T follicular helper cell (primary cell): ENCODE results near the gene FAM210B.
A peak's percentile ranks its signal among the peaks of the same experiment; 100 is the strongest.
"Not testable (repeated sequence)": the region's sequence is repeated elsewhere in the genome, so short reads cannot be mapped to it uniquely, and the experiment has no call there.

Experiments
- DNase-seq: peaks from one replicate; pipeline ENCODE4 v3.0.0-alpha.2; 2020; ENCODE audit warnings: low read depth

The FAM210B gene

DNA sequence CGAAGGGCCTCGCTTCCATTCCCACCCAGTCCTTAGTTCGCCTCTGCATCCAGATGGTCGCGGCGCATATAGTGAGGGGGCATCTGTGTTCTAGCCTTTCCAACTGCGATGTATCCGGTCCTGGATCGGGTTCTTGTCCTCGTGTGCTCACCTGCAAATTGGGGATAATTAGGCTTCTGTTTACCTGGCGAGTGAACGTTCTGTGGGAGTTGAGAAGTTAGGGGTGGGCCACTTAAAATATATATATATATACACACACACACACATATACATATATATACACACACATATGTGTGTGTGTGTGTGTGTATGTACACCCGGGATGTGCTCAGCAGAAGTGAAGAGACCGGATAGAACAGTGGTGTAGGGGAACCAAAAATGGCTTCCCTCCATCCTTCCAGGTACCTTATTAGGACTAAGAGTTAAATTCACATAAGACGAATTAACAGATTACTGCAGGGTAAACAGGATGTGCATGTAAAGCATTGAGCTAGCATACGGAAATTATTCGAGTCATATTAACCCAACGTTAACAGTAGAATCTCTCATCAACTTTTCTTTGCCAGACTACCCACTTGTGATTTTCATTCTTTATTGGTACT lies 34.2 kb downstream of the FAM210B start:
- no peak for DNase-seq

DNA sequence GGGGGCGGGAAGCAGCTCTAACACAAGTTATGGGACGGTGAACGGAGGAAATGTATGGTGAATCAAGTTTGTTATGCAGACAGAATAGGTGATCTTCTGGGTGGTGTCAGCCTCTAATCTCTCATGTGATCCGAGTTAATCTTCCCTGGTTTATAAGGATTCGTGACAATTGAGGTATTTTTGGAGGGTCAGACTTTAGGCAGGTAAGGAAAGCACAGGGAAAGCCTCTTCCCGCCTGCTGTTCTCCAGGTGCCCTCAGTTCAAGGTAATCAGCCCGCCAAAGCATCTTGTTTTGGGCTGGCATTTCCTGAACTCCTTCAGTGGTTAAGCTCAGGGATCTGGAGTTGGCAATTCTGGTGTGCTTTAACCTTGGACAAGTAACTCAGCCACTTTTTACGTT lies 34.9 kb downstream of the FAM210B start:
- no peak for DNase-seq

DNA sequence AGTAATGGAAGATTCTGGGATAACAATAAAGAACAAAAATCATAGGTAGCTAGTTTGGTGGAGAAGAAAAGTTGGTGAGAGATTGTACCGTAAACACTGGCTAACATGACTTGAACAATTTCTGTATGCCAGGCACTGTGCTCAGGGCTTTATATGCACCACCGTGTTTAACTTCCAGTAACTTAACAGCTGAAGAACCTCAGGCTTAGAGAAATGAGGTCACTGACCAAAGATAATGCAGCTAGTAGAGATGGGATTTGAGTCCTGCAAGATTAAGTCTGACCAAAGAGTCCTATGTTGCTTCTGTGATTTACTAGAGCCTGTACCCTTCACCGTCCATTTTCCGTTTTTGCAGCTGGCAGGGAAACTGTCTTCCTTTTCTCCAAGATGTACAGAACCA lies 36.4 kb downstream of the FAM210B start:
- DNase-seq, result no peak

DNA sequence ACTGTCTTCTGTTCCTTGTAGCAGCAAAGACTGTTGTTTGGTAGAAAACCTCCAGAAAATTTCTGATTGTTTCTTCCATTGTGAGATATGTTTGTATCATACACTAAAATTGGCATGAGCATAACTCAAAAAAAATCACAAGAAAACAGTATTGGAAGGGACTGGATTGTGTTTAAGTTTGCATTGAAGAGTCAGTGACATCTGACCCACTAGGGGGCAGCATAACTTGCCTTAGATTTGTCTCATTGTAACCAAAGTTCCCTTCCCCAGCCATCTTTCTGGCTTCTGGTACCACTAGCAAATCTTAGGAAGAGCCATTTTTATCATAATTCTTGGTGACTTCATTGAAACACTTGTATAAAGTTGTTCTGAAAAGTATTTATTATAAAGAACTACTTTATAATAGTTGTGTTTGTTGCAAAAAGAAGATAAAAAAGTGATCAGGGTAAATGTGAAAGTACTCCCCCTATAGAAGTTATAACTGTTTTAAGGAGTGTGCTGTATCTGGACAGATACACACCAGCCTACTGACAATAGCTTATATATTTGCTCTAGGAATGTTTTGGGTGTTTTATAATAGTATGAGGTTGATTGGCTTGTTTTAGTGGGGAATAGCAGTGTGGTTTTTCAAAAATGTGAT lies 41.3 kb downstream of the FAM210B start:
- peak; percentile 46 for DNase-seq

DNA sequence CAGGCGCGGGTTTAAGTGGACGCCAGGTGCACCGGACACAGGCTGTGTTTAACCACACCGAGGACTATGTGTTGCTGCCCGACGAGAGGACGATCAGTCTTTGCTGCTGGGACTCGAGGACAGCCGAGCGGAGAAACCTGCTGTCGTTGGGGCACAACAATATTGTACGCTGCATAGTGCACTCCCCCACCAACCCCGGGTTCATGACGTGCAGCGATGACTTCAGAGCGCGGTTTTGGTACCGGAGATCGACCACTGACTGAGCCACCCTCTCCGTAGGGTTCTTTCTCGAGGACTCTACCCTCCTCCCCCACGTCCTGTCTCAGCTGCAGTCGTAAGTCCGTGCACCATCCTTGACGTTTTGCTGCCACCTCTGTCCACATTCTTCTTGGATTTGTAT lies 44.7 kb downstream of the FAM210B start:
- no peak for DNase-seq

DNA sequence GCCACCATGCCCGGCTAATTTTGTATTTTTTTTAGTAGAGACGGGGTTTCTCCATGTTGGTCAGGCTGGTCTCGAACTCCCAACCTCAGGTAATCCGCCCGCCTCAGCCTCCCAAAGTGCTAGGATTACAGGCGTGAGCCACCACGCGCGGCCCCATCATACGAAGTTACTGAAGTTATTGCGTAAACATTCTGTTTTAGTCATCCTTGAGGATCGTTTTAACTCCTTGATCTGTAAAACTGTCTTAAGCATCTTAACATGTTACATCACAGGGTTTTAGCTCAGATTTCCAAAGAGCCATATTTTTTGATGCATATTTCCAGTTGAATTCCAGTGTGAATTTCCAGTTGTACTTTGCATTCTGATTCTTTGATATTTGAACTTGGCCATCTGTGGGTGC lies 46.6 kb downstream of the FAM210B start:
- not testable (repeated sequence) for DNase-seq

DNA sequence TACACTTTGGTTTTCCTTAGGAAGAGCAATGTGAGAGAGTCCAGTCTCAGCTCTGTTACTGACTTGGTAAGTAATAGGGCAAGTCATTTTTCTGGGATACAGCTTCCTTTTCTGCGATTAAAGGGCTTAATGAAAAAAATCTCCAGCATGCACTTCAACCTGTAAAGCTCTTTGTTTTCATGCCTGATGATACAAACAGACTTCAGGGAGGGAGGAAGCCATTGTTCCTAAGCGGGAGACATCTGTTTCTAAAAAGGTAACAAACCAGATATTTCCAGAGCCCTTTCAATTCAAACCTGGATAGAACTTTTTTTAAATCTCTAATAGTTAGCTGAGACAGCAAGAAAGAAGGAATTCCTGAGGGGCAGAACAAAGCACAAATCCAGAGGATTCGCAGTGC lies 48.1 kb downstream of the FAM210B start:
- no peak for DNase-seq

DNA sequence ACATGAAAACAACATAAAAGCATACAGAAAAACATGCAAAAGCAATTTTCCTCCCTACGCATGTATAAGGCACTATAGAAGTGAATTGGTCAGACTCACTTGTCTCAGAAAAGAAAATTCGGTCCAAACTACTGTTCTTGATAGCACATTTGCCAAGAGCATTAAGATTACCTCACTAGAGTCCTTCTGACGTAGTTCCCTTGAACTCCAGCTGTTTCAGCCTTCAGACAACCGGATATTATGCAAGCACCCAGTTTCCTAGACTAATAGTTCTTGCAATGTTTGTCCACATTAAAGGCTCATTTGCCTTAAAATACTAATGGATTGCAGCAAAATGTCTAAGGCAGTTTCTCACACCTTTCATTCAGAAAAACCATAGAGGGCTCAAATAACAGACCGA lies 50.7 kb downstream of the FAM210B start:
- no peak for DNase-seq

DNA sequence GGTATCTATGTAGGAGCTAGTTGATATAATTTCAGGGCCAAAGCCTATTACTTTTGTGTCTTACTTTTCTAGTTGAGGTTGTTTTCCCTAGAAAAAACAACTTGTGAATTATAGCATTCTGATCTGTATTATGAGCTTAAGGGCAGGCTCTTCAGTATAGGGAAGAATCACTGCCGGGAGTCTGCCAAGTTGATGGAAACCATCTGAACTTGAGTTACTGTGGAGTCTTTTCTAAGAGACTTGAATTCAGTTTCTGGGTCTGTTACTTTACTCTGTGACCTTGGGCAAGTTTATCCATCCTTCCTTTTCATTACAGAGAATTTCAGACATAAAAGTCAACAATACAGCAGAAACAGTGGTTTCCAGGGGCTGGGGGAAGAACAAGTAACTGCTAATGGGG lies 51.2 kb downstream of the FAM210B start:
- DNase-seq, result no peak

DNA sequence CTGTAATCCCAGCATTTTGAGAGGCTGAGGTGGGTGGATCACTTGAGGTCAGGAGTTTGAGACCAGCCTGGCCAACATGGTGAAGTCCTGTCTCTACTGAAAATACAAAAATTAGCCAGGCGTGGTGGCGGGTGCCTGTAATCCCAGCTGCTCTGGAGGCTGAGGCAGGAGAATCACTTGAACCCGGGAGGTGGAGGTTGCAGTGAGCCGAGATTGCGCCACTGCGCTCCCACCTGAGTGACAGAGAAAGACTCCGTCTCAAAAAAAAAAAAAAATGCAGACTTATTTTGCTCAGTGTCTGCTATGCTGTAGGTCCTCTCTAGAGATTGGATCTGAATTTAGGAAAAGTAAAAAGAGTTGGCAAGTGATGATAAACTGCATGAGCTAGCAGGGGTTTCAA lies 52.5 kb downstream of the FAM210B start:
- DNase-seq, result not testable (repeated sequence)

DNA sequence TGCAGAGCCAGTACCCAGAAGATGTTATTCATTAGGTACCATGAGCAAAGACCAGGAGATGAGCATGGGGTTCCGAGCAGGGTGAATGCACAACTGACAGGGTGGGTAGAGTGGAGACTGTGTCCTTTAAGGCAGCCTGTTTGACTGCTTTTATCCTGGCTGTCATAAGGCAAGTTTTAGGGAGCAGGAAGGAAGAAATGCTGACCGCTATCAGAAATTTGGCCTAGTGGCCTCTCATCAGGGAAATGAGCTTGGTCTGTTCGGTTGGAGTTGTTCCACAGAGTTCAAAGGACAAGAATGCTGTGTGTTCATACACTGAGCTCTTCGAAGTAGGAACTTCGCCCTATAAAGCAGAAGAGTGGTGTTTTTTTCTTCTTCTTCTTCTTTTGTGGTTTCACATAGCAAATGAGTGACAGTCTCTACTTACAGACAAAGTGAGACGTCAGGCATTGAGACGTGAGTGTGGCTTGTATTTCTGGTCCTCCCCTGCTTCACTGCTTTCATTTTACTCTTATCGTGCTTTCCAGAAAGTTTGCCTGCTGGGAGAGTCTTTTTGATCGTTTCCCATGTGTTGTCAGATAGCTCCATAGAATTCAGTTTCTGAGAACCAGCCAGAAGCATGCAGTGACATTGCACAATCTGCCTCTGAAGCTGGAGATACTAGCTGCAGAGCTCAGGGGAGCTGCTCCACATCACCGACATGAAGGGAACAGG lies 53.1 kb downstream of the FAM210B start, which contains the start of gene CASS4:
Gene CASS4, plus strand, starts transcription at position 502 of the 714 bp plus-strand sequence. Its CDS starts 199 bp downstream, at position 701.
- DNase-seq, result no peak

DNA sequence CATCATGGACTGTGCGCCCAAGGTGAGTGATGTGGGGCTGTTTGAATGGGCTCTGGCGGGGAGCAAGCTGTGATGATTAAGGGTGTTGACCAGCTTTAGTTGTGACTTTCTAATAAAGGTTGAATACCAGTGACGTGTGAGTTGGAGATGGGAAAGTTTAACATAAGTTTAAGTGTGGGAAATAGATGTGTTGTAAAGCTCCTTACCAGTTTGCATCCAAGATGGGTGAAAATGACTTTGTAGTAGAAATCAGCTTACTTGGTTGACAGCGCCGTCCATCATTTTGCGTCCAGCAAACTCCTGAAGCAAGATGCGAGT lies 53.7 kb downstream of the FAM210B start:
- no peak for DNase-seq

DNA sequence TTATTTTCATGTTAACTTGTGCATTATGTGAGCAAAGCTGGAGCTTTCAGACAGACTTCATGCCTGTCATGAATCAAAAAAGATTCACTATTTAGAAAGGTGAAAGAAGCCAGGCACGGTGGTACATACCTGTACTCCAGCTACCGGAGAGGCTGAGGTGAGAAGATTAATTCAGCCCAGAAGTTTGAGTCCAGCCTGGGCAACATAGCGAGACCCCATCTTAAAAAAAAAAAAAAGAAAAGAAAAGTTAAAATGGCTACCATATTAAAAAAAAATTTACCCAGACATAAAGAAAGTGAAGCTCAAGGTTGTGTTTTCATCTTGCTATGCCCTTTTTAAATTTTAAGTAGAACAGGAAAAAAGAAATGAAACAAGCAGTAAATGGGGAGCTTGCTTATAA lies 54.2 kb downstream of the FAM210B start:
- no peak for DNase-seq

DNA sequence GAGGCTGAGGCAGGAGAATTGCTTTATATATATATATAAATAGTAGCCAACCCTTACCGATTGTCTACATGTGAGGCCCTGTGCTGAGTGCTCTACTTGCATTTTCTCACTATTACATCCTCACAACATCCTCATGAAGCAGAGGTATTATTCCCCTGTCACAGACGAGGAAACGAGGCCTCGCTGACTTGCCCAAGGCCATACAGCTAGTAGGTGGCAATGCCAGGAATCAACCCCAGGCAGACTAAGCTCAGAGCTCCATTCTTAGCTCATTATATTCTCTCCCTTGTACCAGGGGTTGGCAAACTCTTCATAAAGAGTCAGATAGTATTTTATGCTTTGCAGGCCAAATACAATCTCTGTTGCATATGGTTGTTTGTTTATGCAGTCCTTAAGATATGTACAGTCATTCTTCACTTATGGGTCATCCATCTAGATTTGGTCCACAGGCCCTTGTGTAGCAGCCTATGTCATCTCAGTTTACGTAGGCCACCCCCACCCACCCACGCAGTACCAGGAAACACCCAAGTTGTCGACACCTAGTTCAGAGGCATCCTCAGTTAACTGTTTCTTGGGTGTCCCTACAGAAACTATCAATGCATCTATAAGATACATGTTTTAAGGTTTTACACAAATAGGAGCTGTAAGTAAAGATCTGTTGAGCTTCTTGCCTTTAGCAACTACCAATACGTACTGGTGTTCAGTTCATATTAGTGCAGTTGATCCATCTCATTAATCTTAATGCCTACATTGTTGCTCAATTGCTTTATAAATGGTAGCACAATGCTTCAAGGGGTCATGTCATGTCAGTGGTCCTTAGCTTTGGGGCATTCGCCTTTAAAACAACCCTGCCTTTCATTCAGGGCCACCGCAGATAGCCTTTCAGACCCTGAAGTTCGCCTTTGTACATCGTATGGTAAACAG lies 56.3 kb downstream of the FAM210B start:
- DNase-seq, result no peak

DNA sequence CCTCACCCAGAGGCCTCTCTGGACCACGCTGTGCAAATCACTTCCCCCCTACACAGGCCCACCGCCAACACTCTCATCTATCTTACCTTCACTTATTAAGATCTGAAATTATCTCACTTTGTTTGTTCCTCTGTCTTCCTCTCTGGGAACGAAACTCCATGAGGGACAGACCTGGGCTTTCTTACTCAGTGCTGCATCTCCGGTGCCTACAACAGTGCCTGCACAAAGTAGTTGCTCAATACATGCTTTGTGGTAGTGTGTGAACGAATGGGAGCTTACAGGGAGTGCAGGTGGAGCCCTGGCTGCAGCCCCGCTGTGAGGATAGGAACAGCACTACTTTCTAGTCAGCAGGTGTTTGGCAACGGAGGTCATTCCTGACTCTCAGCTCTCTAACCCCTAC lies 58.6 kb downstream of the FAM210B start:
- no peak for DNase-seq

DNA sequence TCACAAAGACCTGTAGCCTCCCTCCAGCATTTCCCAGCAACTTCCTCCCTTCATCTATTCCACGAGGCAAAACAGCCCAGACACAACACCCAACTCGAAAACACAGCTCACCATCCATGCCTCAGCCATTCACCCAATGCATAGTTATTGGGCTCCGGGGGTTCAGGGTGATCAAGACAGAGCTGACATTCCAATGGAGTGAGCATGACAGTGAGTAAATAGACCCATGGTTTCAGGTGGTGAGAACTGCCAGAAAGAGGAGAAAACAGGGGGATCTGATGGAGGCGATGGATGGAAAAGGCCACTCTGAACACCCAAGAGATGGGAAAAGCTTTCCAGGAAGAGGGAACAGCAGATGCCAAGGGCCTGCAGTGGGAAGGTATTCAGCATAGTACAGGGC lies 59.1 kb downstream of the FAM210B start:
- no peak for DNase-seq
